Liver (tissue), 9 donors: ENCODE measurements around the gene GSTP1. TPM values are rescaled to one million over a fixed set of nuclear protein-coding genes. Genes with fewer than 3 reads are reported as not detected.

Experiments used
- DNase-seq: peaks from one replicate; pipeline ENCODE4 v3.0.0-alpha.2; 2017; ENCODE audit warnings: low spot score
- H3K27ac ChIP-seq, 2 donors: one replicate each; pipeline ENCODE4 v1.7.0; 2013; ENCODE audit warnings: inconsistent platforms in 2 of 2, low read length in 2 of 2, control low read depth in 1 of 2, low read depth in 1 of 2, mild to moderate bottlenecking in 1 of 2
- H3K27me3 ChIP-seq, 4 donors: one replicate each; pipeline versions ENCODE4 v1.6.1 to v1.7.0; 2013; ENCODE audit warnings: low read length in 3 of 4, inconsistent platforms in 1 of 4, mild to moderate bottlenecking in 1 of 4, moderate library complexity in 1 of 4; ENCODE audit not compliant: control insufficient read depth in 4 of 4, insufficient read depth in 4 of 4
- H3K36me3 ChIP-seq, 4 donors: one replicate each; pipeline versions ENCODE4 v1.6.1 to v1.7.0; 2013; ENCODE audit warnings: low read length in 3 of 4, mild to moderate bottlenecking in 3 of 4, low read depth in 1 of 4, moderate library complexity in 1 of 4; ENCODE audit not compliant: control insufficient read depth in 4 of 4, insufficient read depth in 3 of 4
- H3K4me1 ChIP-seq, 4 donors: one replicate each; pipeline versions ENCODE4 v1.6.1 to v1.7.0; 2013; ENCODE audit warnings: low read length in 3 of 4, mild to moderate bottlenecking in 3 of 4, moderate library complexity in 1 of 4; ENCODE audit not compliant: control insufficient read depth in 4 of 4, insufficient read depth in 4 of 4
- H3K4me3 ChIP-seq, 3 donors: one replicate each; pipeline versions ENCODE4 v1.6.1 to v1.7.0; 2013; ENCODE audit warnings: low read length in 3 of 3, control low read depth in 1 of 3, low read depth in 1 of 3, mild to moderate bottlenecking in 1 of 3
- H3K9ac ChIP-seq, 2 donors: one replicate each; pipeline ENCODE4 v1.7.0; 2013; ENCODE audit warnings: low read length in 2 of 2, mild to moderate bottlenecking in 2 of 2, moderate library complexity in 2 of 2, control low read depth in 1 of 2, low read depth in 1 of 2
- H3K9me3 ChIP-seq, 4 donors: one replicate each; pipeline versions ENCODE4 v1.6.1 to v1.7.0; 2013; ENCODE audit warnings: low read length in 3 of 4; ENCODE audit not compliant: control insufficient read depth in 4 of 4
- EGR1 ChIP-seq, 2 donors: IDR thresholded peaks; 2 replicates each; pipeline ENCODE4 v1.6.1; 2016 to 2018; ENCODE audit warnings: antibody characterized with exemption in 2 of 2, low read depth in 2 of 2
- FOXA1 ChIP-seq: IDR thresholded peaks from 2 replicates; pipeline ENCODE4 v1.6.1; 2016; ENCODE audit warnings: antibody characterized with exemption
- FOXA2 ChIP-seq: IDR thresholded peaks from 2 replicates; pipeline ENCODE4 v1.6.1; 2016; ENCODE audit warnings: antibody characterized with exemption
- GABPA ChIP-seq, 2 donors: IDR thresholded peaks in 1 of 2; conservative IDR thresholded peaks in 1 of 2; 2 replicates each; pipeline ENCODE4 v1.6.1; 2016; ENCODE audit warnings: antibody characterized with exemption in 2 of 2, mild to moderate bottlenecking in 1 of 2, moderate library complexity in 1 of 2
- HNF4A ChIP-seq, 2 donors: conservative IDR thresholded peaks; 2 replicates each; pipeline ENCODE4 v1.6.1; 2016; ENCODE audit warnings: antibody characterized with exemption in 2 of 2, mild to moderate bottlenecking in 2 of 2
- NR2F2 ChIP-seq: IDR thresholded peaks from 2 replicates; pipeline ENCODE4 v1.6.1; 2016; ENCODE audit warnings: antibody characterized with exemption
- RAD21 ChIP-seq, 2 donors: IDR thresholded peaks; 2 replicates each; pipeline ENCODE4 v1.6.1; 2016; ENCODE audit warnings: antibody characterized with exemption in 2 of 2, mild to moderate bottlenecking in 2 of 2
- RXRA ChIP-seq, 2 donors: IDR thresholded peaks; 2 replicates each; pipeline ENCODE4 v1.6.1; 2017 to 2018; ENCODE audit warnings: antibody characterized with exemption in 2 of 2, mild to moderate bottlenecking in 1 of 2
- TAF1 ChIP-seq: conservative IDR thresholded peaks from 2 replicates; pipeline ENCODE4 v1.6.1; 2016; ENCODE audit warnings: antibody characterized with exemption, mild to moderate bottlenecking
- WGBS: extraction: QIAGEN DNeasy Blood & Tissue Kit; methylation state at CpG from one replicate; pipeline ENCODE4 v1.1.7; 2013; 5-methylcytosine and 5-hydroxymethylcytosine counted together
- polyA plus RNA-seq, 2 donors: library from polyadenylated mRNA; stranded (reverse) in 1 of 2; unstranded in 1 of 2; fragments of 200-250 nt in 1 of 2; fragments of >200 nt in 1 of 2; fragmentation: Nextera tagmentation in 1 of 2; extraction: Ambion mirVana in 1 of 2; gene quantifications; one replicate each; pipeline versions ENCODE4 v1.2.1 to v1.2.3, GENCODE V29; 2013 to 2015
- total RNA-seq, 2 donors: library from RNA; depleted of rRNA; stranded (reverse); fragments of >200 nt; gene quantifications; one replicate each; pipeline ENCODE4 v1.2.3, GENCODE V29; 2014
- TF ChIP-seq, protein P1 (sequence below): fragments of 150-350 bp; IDR thresholded peaks from 2 replicates; pipeline ENCODE4 v1.5.1; 2017; ENCODE audit warnings: improper control_type of control experiment, low read depth, low read length; ENCODE audit not compliant: missing input control
- donor health status: healthy.
- donor health status: healthy.
- donor health status: healthy.
- donor health status: healthy.
- donor health status: healthy.

The GSTP1 gene
- total and polyA plus RNA-seq, 4 donors: 25.6 to 228 (median 44.8) TPM

DNA sequence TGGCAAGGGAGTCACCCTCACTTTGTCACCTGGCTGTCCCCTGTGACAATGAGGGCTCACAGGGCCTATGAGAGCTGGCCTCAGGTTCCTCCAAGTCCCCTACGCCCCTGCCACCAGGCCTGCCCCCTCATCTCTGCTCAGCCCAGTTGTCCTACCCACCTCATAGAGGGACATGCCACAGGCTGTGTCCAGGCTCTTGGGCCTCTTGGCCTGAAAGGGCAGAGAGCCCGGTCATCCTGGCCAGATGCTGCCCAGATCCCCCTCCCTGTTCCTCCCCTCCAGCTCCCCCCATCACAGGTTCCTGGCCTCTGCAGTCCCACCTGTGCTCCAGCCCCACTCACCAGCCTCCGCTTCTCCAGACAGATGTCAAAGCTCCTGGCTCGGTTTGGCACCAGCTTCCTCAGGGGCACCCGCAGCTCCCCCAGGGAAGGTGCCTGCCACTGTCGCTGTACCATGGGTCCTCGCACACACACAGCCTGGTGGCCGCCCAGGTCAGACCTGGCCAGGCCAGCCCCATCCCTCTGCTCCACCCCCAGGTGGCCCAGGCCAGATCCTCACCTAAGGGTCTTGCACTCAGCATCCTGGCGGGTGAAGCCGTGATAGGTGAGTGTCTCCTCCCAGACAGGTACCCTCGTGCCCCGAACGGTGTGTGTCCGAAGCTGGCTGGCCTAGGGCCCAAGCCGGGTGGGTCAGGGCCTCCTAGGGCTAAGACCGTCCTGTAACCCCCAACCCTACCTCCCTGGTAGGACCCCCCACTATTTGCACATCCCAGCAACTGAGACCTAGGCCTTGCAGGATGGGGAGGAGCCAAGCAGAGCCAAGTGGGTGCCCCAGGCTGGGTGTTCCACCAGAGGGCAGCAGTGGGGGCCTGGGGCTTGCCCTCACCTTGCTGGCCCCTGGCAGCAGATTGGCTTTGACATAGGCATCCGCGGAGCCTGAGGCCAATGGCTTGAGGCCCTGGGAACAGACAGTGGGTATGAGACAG, 31.4 kb downstream of the GSTP1 start:
- Histone ChIP-seq H3K9ac (no peak overlapping the region), H3K4me1 (peaks cover 3 to 25% (median 14%) of the 10 kb centered on the region in 4 donors), H3K36me3 (peaks cover 6 to 25% (median 12%) of the 10 kb centered on the region in 4 donors), H3K4me3 (no peak overlapping the region), H3K27ac (peak overlapping the region in 1 of 2 donors; percentile 56), H3K27me3 (no peaks in the 10 kb centered on the region), H3K9me3 (no peaks in the 10 kb centered on the region)
- WGBS: 86% methylated on average over 18 of the region's 18 CpGs
- DNase-seq: no peak
- TF ChIP-seq HNF4A (conservative IDR thresholded peaks at IDR 0.05) (peak in 1 of 2 donors; percentile 17), RAD21 (IDR thresholded peaks at IDR 0.05) (peak; percentile 67 to 83), RXRA (IDR thresholded peaks at IDR 0.05) (peak in 1 of 2 donors; percentile 20), FOXA1 (no peak), EGR1 (IDR thresholded peaks at IDR 0.05; ENCODE audit: low read depth in 2 of 2) (no peak)
- TF ChIP-seq, protein P1, sequence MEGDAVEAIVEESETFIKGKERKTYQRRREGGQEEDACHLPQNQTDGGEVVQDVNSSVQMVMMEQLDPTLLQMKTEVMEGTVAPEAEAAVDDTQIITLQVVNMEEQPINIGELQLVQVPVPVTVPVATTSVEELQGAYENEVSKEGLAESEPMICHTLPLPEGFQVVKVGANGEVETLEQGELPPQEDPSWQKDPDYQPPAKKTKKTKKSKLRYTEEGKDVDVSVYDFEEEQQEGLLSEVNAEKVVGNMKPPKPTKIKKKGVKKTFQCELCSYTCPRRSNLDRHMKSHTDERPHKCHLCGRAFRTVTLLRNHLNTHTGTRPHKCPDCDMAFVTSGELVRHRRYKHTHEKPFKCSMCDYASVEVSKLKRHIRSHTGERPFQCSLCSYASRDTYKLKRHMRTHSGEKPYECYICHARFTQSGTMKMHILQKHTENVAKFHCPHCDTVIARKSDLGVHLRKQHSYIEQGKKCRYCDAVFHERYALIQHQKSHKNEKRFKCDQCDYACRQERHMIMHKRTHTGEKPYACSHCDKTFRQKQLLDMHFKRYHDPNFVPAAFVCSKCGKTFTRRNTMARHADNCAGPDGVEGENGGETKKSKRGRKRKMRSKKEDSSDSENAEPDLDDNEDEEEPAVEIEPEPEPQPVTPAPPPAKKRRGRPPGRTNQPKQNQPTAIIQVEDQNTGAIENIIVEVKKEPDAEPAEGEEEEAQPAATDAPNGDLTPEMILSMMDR: peak; percentile 79

DNA sequence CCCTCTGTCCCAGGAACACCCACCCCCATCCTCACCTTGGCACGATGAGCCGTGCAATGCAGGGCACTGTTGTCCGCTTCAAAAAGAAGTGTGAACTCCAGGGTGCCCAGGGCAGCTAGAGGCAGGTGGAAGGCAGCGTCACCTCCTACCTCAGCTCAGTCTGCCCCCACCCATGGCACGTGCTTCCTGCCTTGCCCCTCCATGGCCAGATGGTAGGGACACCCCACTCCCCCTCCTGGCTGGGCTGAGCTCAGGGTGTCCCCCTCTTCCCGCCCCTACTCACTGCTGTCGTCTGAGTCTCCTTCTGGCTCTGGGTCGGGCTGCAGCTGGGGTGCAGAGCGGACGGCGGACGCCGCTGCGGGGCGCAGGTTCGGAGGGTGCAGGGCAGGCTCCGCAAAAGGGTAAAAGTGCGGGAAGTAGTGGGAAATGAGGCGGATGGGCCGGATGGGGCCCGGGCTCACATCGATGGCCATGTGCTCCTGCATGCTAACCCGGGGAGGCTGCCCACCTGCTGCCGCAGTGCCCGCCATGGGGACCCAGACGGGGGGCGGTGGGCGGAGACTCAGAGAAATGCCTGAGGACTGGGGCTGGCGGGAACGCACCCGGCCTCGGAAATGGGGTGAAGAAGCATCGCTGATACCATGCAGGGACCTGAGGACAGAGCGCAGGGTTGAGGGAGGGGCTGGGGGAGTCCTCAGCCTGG, 32.3 kb downstream of the GSTP1 start:
- no peak for TF ChIP-seq GABPA (IDR thresholded peaks at IDR 0.05 in 1 of 2, conservative IDR thresholded peaks at IDR 0.05 in 1 of 2)
- TF ChIP-seq FOXA2: no peak
- TF ChIP-seq NR2F2: no peak
- TF ChIP-seq HNF4A (conservative IDR thresholded peaks at IDR 0.05): no peak
- TF ChIP-seq TAF1: no peak
- Histone ChIP-seq H3K27ac (no peak overlapping the region), H3K4me1 (peaks cover 3 to 25% (median 14%) of the 10 kb centered on the region in 4 donors), H3K9me3 (no peaks in the 10 kb centered on the region), H3K36me3 (peaks cover 0 to 17% (median 8%) of the 10 kb centered on the region in 4 donors), H3K27me3 (no peaks in the 10 kb centered on the region), H3K4me3 (no peak overlapping the region), H3K9ac (no peak overlapping the region)
- 40% methylated on average over 34 of the region's 34 CpGs for WGBS
- DNase-seq: no peak

DNA sequence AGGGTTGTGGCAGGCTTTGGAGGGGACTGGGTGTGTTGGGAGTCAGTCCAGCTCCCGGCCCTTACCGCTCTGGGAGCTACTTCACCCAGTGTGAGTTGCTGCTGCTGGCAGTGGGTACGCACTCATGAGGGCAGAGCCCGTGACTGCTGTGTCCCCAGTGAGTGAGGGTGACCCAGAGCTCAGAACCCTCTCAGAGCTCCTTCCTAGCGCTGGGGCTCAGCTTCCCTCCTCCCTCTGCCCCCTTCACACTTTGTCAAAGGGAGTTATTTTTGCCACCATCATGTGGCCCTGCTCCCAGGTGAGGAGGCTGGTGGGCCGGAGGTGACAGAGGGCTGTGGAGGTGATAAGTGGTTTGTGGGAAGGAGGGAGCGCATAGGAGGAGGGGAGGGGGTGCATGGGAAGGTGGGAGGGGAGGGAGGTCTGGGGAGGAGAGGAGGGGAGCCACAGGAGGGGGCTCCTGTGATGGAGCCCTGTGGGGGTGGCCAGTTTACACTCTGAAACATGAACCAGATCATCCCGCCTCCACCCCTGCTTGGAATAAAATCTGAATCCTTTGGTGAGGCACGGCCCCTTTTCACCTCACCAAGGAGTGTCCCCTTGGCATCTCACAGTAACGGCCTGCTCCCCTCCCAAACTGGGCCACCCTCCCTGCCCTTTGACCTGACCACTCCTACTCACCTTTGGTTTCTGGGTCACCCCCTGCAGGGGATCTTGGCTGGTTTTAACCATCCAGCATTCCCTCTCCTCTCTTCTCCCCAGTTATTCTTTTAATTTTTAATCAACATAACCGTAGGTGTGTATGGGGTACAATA, 33.0 kb downstream of the GSTP1 start:
- no peak for DNase-seq
- Histone ChIP-seq H3K36me3 (peaks cover 0 to 10% (median 5%) of the 10 kb centered on the region in 4 donors), H3K4me1 (peaks cover 3 to 25% (median 14%) of the 10 kb centered on the region in 4 donors), H3K27me3 (no peaks in the 10 kb centered on the region), H3K9me3 (no peaks in the 10 kb centered on the region), H3K9ac (no peak overlapping the region), H3K27ac (no peak overlapping the region), H3K4me3 (no peak overlapping the region)
- peak; percentile 27 for TF ChIP-seq NR2F2
- TF ChIP-seq RXRA (IDR thresholded peaks at IDR 0.05): peak; percentile 10 to 32
- TF ChIP-seq EGR1 (IDR thresholded peaks at IDR 0.05; ENCODE audit: low read depth in 2 of 2): no peak
- TF ChIP-seq GABPA (IDR thresholded peaks at IDR 0.05 in 1 of 2, conservative IDR thresholded peaks at IDR 0.05 in 1 of 2): no peak
- TF ChIP-seq HNF4A (conservative IDR thresholded peaks at IDR 0.05): peak; percentile 14 to 24
- WGBS: 47% methylated on average over 11 of the region's 11 CpGs
